Endometrial microvascular endothelial cells (primary cell): ENCODE data around the gene SARNP. TPM values are rescaled to one million over a fixed set of nuclear protein-coding genes. Genes with fewer than 3 reads are reported as not detected.

ENCODE experiments used
- in situ Hi-C: cut with HindIII; loops from 2 replicates; pipeline ENCODE4 v1.10.0; 2017; ENCODE audit warnings: low sequenced_read_pairs, low pct_unique_long_range_greater_than_20kb; ENCODE audit errors: inconsistent ontology term
- total RNA-seq: library from RNA; depleted of rRNA; stranded (reverse); fragments of >200 nt; gene quantifications from one replicate; pipeline ENCODE4 v1.2.3, GENCODE V29; 2015; ENCODE audit errors: inconsistent ontology term

Gene SARNP
- total RNA-seq, 1 donor from 2014 or later = 85.2 TPM

DNA sequence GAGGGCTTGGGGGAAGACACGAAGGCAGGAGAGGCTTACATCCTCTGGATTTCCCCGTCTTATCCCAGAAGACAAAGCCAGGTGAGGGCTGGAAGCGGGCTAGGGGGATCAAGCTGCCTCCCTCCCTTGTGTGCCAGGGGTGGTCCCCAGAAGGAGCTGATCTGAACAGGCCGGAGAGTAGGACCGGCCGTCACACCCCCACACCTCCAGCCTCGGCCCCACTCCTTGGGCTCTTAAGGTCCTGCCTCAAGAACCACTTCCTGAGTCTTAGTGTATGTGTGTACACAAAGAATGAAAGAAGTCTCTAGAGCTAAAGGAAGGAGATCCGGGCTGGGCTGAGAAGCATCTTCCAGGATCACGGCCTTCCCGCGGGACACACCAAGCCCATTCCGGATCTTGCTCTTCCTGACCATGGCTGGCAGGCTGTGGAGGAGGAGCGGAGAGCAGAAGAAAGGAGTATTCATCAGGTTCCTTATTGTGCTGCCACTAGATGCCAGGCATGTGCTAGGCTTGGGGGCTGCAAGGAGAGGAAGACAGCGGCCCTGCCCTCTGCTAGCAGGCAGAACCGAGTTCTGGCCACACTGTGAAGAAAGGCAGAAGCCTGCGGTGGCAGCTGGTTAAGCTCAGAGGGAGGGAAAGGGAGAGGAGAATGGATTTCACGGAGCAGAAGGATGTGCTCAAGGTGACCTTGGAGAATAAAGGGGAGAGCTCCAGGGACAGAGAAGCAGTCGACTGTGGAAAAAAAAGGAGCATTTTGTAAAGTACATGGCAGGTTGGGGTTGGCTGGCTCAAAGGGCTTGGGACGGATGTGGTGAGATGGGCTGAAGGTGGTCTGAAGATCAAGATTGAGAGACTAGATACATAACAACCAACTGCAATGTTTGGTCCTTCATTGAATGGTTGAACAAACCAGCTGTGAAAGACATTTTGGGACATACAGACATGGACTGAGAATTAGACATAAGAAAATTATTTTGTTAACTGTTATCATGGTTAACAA lies 87.4 kb downstream of the SARNP start:
- in situ Hi-C loops = no loop called here

DNA sequence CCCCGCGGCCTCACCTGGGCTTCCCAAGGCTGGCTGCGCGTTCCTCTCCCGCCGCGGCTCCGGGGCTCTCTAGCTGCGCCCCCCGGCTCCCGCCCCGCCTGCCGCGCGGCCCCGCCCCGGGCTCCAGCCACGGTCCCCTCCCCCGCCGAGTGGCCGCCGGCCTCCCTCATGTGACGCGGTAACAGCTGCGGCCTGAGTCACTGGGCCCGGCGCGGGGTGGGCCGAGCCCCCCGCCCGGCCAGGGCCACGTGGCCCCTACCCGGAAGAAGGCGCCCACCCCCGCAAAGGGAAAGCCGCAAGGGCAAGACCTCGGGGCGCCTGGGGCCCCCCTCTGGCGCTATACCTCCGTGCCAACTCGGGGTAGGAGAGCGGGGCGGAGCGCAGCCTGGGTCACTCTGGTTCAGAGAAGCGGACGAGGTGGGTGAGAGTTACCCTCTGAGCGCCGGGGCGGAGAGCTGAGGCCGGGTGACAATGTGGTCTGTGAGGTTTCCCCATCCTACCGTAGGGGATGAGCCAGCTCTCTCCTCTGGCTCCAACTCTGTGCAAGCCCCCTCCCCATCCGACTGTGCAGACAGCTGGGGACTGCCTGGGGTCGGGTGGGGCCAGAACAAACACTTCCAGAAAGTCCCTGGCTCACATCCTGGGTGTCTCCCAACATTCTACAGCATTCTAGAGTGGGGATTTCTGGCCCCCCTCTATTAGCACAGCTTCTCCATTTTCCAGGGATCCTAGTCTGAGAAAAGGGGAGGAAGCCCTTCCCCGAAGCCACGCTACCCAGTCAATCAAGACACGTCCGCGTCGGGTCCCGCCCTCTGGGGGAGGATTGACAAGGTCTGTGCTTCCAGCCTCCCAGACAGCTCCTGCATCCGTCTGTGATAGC lies 88.3 kb downstream of the SARNP start, which contains the start of gene CD63:
CD63 (minus strand) TSS at position 71 of the 880 bp plus-strand sequence. CDS start 668 bp downstream, outside the sequence.
- in situ Hi-C loops = no loop called here

DNA sequence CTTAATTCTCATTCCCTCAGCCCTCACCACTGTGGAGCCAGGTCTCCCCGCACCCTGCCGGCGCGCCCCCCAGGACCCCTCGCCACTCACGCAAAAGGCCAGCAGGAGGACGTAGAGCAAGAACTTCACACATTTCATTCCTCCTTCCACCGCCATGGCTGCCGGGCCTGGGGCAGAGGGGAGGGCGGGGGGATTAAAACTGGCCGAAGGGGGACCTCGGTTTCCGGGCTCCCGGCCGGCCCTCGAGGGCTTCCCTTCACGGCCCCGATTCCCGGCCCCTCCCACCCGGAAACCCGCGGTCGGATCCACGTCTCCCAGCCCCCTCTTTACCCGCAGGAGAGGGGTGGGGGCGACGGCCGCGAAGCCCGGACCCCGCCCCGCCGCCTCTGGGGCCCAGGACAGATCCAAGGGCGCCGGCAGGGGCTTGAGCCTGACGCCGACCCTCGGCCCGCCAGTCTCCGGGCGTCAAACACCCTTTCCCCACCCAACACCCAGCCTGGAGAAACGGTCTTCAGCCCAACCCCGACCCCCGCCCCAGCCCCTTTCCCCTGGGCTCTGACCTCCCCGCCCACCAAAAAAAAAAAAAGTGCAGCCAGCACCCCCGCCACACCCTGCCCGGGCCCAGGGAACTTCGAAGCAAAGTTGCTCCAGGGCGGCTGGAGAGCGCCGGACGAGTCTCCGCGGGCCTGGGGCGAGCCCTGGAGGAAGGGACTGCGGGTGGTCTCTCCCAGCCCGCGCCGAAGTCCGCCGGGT lies 89.2 kb downstream of the SARNP start:
- in situ Hi-C loops = no loop called here

DNA sequence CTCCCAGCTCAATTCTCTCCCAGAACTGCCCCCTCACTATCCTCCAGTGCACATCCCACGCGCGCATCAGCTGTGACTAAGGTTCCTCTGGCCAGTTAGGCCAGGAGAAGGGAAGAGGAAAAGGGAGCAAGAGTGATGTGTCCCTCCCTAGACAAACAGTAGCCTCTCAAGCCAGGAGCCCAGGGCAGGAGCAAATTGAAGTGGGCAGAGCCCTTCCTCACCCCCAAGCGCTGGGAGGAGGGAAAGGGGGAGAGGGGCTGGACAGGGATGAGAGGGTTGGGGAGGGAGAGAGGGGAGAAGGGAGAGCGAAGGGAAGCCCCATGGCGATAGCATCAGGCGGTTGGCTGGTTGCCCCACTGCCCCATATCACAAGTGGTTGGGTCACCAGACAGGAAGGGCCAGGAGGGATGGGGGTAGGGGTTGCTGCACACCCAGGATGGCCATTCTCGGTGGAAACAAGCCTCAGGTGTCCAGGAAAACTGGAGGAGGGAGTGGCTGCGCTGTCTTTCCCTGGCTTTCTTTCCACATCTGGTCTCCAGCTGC lies 89.8 kb downstream of the SARNP start:
- in situ Hi-C loops = no loop called here

DNA sequence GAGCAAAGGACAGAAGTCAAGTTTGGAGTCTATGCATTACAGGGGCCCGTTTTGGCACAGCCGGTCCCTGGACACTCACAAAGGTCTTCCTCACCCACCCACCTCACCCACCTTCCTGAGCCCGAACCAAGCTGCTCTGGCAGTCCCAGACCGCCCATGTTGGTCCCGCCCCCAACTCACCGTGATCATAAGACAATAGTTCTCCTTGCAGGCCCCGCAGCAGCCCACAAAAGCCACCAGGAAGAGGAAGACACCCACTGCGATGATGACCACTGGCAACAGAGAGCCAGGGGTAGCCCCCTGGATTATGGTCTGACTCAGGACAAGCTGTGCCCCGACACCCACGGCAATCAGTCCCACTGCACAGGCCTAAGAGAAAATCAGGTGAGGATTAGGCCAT lies 90.6 kb downstream of the SARNP start:
- in situ Hi-C loops = no loop called here

DNA sequence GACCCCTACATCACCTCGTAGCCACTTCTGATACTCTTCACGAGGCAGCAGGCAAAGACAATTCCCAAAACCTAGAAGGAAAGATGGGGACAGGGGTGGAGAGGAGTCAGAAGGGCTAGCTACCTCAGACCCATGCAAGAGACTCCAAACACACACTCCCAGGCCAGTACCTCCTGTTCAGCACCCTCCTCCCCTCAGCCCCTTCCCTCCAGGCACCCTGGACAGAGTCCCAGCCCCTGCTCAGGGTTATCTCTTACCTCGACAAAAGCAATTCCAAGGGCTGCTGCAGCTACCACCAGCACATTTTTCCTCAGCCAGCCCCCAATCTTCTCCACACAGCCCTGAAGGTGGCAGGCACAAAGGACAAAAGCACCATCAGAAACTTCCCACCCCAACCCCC lies 92.0 kb downstream of the SARNP start:
- in situ Hi-C loops = no loop called here

DNA sequence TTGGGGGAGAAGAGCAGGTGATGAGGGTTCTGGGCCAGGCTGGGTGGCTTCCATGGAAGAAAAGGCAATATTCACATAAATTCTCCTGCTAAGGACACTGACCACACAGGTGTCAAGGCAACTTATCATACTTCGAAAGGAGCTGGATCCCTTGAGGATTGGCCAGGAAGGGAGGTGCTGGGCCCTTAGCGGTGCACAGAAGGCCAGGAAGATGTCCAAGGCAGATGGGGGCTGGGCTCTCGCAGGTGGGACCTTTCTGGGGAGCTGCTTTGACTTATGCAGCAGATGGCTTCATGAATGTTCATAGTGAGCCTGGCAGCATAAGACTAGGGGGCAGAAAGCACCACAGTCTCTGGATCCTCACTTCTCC lies 92.6 kb downstream of the SARNP start:
- in situ Hi-C loops = no loop called here

DNA sequence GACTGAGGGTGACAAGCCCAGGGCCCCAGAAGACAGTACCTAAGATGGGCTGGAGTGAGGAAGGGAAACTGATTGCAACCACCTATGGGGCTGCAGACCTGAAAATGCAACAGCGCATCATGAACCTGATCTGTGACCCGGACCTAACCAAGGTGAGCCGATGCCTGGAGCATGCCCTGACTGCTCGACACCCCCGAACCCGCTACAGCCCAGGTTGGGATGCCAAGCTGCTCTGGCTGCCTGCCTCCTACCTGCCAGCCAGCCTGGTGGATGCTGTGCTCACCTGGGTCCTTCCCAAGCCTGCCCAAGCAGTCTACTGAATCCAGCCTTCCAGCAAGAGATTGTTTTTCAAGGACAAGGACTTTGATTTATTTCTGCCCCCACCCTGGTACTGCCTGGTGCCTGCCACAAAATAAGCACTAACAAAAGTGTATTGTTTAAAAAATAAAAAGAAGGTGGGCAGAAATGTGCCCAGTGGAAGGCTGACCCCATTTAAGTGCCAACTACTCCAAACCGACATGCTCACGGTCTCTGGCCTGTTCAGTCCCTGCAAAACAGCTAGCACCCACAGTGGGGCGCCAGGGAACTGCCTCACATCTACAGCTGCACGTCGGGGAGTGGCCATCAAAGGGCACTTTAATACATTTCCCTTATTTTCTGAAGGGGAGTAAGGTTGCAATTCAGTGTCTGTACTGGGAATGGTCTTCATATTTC lies 93.1 kb downstream of the SARNP start:
- in situ Hi-C loops = no loop called here

DNA sequence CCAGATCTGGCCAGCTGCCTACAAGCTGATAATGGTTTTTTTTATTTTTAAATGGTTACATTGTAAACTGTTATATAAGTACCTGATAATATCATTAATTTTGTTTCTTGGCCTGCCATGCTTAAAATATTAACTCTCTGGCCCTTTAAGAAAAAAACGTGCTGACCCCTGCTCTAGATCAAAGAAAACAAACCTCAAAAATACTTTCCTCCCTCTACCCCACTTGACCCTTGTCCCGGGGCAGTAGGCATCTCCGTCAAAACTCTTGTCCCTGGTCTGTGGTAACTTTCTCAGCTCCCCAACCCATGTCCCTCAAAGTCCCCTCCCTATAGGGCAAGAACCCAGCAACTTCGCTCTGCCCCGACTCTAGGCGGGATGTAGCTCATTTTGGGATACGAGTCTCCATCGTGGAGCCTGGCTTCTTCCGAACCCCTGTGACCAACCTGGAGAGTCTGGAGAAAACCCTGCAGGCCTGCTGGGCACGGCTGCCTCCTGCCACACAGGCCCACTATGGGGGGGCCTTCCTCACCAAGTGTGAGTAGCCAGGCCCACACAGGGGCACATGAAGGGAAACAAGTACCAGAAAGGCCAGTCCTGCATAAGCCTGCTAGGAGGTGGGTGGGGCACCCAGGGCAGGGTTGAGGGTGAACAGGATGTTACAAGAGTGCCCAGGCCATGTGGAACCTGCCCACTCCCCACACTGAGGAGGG lies 93.9 kb downstream of the SARNP start:
- in situ Hi-C loops = no loop called here

DNA sequence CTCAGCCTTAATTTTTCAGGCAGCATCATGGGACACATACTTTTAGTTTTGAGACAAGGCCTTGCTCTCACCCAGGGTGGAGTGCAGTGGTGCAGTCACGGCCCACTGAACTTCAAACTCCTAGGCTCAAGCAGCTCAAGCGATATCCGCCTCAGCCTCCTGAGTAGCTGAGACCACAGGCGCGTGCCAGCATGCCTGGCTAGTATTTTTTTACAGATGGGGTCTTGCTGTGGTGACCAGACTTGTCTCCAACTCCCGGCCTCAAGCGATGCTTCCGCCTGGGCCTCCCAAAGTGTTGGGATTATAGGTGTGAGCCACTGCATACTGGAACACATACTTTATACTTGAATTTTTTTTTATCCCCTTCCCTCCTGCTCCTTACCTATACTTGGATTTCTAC lies 94.6 kb downstream of the SARNP start:
- in situ Hi-C loops = no loop called here

DNA sequence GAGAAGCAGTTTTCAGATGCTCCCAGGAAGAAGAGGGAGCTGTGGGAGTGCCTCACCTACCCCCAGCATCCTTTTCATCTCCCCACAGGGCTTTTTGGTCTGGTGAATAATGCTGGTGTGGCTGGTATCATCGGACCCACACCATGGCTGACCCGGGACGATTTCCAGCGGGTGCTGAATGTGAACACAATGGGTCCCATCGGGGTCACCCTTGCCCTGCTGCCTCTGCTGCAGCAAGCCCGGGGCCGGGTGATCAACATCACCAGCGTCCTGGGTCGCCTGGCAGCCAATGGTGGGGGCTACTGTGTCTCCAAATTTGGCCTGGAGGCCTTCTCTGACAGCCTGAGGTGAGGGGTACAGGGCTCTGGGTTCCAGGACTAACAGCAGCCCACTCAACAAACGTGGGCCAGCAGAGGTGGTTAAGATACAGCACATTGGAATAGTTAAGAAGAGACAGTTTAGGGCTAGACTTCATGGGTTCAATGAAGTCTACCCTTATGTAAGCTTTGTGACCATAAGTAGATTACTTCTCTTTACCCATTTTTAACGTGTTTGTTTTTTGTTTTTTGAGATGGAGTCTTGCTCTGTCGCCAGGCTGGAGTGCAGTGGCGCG lies 95.8 kb downstream of the SARNP start:
- in situ Hi-C loops = no loop called here

DNA sequence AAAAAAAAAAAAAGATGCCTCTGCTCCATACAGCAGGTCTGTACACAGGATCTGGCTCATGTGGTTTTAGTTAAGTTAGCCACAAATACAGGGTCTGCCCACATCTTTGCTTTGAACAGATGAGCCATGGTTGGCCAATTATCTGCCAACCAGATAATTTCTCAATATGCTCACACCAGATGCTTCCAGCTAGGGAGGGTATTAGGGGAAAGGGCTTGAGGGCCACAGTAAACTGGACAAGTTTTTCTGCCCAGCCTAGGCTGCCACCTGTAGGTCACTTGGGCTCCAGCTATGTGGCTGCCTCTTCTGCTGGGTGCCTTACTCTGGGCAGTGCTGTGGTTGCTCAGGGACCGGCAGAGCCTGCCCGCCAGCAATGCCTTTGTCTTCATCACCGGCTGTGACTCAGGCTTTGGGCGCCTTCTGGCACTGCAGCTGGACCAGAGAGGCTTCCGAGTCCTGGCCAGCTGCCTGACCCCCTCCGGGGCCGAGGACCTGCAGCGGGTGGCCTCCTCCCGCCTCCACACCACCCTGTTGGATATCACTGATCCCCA lies 96.6 kb downstream of the SARNP start:
- in situ Hi-C loops = no loop called here

DNA sequence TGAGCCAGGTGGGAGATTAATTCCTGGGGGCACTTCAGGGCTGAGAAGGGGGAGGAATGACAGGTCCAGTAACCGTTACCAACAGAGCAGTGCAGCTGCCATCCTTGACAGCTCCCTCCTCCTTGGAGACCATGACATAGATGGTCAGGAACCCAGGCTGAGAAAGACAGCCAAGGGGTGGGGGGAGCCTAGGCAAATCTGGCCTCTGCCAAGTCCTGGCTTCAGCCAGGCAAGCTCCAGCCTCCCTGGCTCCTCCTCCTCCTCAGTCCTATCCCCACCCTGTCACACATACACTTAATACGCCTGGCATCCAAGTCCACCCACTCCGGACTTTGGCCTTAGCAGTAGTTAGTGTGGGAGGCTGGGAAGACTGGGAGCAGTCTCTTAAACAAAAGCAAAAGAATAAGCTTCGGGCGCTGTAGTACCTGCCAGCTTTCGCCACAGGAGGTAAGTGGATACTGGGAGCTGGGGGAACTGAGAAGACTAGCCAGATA lies 97.4 kb downstream of the SARNP start, which contains the start of gene RDH5:
RDH5 (plus strand) TSS at position 323 of the 494 bp plus-strand sequence. CDS start 792 bp downstream, outside the sequence.
- in situ Hi-C loops = no loop called here

DNA sequence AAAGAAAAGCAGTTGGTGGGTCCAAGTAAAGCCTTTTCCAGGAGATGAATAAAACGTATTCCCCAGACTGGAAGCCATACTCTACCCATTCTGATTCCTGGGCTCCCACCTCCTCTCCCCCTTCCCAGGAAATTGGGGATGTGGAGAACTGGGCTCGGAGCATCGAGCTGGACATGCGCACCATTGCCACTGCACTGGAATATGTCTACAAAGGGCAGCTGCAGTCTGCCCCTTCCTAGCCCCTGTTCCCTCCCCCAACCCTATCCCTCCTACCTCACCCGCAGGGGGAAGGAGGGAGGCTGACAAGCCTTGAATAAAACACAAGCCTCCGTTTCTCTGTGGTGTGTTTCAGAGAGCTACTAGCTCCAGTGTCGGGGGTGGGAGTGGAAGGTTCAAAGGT lies 98.2 kb downstream of the SARNP start:
- in situ Hi-C loops = no loop called here

DNA sequence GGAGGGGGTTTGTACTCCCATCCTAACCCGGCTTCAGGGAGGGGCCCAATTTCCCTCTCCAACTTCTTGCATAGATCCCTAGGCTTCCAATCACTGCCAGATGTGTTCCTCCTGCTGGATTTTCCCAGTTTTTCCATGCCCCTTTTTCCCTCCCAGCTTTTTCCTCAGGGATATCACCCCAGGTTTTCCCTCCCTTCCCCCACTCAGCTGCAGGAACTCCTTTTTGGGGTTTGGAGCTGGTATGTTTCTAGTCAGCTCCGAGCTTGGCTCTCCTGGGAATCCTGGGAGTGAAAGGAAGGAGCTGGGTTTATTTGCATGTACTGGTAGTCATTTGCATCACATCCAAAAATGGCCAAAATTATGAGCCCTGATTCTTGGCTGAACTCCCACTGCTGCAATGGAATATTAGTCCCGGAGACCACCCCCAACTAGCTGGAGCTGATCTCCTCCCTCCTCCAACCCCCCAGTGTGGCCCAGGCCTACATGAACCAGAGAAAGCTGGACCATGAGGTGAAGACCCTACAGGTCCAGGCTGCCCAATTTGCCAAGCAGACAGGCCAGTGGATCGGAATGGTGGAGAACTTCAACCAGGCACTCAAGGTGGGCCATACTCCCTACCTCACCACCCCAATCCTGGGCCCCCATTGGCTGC lies 98.8 kb downstream of the SARNP start:
- in situ Hi-C loops = no loop called here

DNA sequence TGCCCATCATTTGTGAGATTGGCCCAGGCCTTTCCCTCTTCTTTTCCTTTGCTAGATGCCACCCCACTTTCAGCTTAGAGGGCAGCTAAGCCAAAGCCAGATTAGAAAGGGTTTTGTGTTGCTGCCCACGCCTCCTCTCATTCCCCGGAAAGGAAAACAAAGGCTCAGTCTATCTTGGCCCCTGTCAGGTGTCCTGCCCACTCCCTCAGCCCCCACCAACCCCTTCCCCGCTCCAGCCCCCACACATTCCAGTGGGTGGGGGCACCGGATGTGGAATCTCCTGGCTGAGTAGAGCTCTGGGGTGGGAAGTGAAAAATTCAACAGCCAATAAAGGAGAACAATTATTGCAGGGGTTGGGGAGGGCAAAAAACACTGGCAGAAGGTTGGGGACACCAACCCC lies 99.5 kb downstream of the SARNP start:
- in situ Hi-C loops = no loop called here
